ENCODE data around the gene PARVA. TPM values are rescaled to one million over a fixed set of nuclear protein-coding genes. Genes with fewer than 3 reads are reported as not detected.

The PARVA gene
- total RNA-seq, 4 donors from 2014 or later = 64.2 to 85.0 (median 70.5) TPM

GRCh38 chr11:12564012-12564411 lies 186.6 kb downstream of the PARVA start:
- Histone ChIP-seq H3K27ac (no peak overlapping the region), H3K4me3 (no peak overlapping the region), H3K36me3 (no peaks in the 10 kb centered on the region), H3K27me3 (no peaks in the 10 kb centered on the region), H3K9me3 (peaks cover 0 to 10% (median 0%) of the 10 kb centered on the region in 4 donors), H3K4me1 (no peaks in the 10 kb centered on the region)
- no peak for DNase-seq (ENCODE audit: low spot score in 2 of 2)
- no peak for TF ChIP-seq POLR2A (IDR thresholded peaks at IDR 0.05)
- TF ChIP-seq CTCF (IDR thresholded peaks at IDR 0.05) = no peak
- TF ChIP-seq EP300 (IDR thresholded peaks at IDR 0.05) = no peak

GRCh38 chr11:12565406-12565805 lies 188.0 kb downstream of the PARVA start:
- no peak for TF ChIP-seq EP300 (IDR thresholded peaks at IDR 0.05)
- no peak for TF ChIP-seq POLR2A (IDR thresholded peaks at IDR 0.05)
- no peak for TF ChIP-seq CTCF (IDR thresholded peaks at IDR 0.05)
- H3K27ac ChIP-seq = no peak overlapping the region
- no peaks in the 10 kb centered on the region for H3K36me3 ChIP-seq
- H3K4me1 ChIP-seq = no peaks in the 10 kb centered on the region
- DNase-seq (ENCODE audit: low spot score in 2 of 2) = no peak
- 76 to 81% methylated on average over 3 of the region's 3 CpGs for WGBS, 2 donors
- H3K4me3 ChIP-seq = no peak overlapping the region
- H3K27me3 ChIP-seq = no peaks in the 10 kb centered on the region
- H3K9me3 ChIP-seq = peaks cover 0 to 10% (median 0%) of the 10 kb centered on the region in 4 donors

- WGBS, 2 donors = 61 to 64% methylated on average over 4 of the region's 4 CpGs
- Histone ChIP-seq H3K4me3 (no peak overlapping the region), H3K9me3 (peaks cover 0 to 10% (median 0%) of the 10 kb centered on the region in 4 donors), H3K27me3 (no peaks in the 10 kb centered on the region), H3K27ac (no peak overlapping the region), H3K36me3 (no peaks in the 10 kb centered on the region), H3K4me1 (no peaks in the 10 kb centered on the region)
- no peak for DNase-seq (ENCODE audit: low spot score in 2 of 2)
- no peak for TF ChIP-seq EP300 (IDR thresholded peaks at IDR 0.05)
- TF ChIP-seq CTCF (IDR thresholded peaks at IDR 0.05) = no peak
- no peak for TF ChIP-seq POLR2A (IDR thresholded peaks at IDR 0.05)
Measured at GRCh38 chr11:12567746-12568460, 190.5 kb downstream of the PARVA start.

GRCh38 chr11:12569499-12570425 lies 192.4 kb downstream of the PARVA start:
- DNase-seq (ENCODE audit: low spot score in 2 of 2) = no peak
- 89 to 91% methylated on average over 1 of the region's 1 CpG for WGBS, 2 donors
- H3K36me3 ChIP-seq = no peaks in the 10 kb centered on the region
- TF ChIP-seq POLR2A (IDR thresholded peaks at IDR 0.05) (no peak), CTCF (IDR thresholded peaks at IDR 0.05) (no peak), EP300 (IDR thresholded peaks at IDR 0.05) (no peak)
- H3K4me1 ChIP-seq = no peaks in the 10 kb centered on the region
- H3K27me3 ChIP-seq = no peaks in the 10 kb centered on the region
- H3K9me3 ChIP-seq = peaks cover 0 to 10% (median 0%) of the 10 kb centered on the region in 4 donors
- no peak overlapping the region for H3K27ac ChIP-seq
- H3K4me3 ChIP-seq = no peak overlapping the region
